Measurements from ENCODE around the gene QRICH2. TPM values are rescaled to one million over a fixed set of nuclear protein-coding genes. Genes with fewer than 3 reads are reported as not detected.
A peak's percentile ranks its signal among the peaks of the same experiment; 100 is the strongest.
"Not testable (repeated sequence)": the region's sequence is repeated elsewhere in the genome, so short reads cannot be mapped to it uniquely, and the experiment has no call there.

The QRICH2 gene
- total RNA-seq, 2 experiments from 2014 or later, result 1.8 to 2.1 TPM

- Histone ChIP-seq H3K9me3 (ENCODE audit: control insufficient read depth in 1 of 2, insufficient read depth in 1 of 2, low read length in 2 of 2) (no peaks in the 10 kb centered on the region), H3K4me1 (ENCODE audit: insufficient read depth, low read length) (peaks cover 21% of the 10 kb centered on the region), H3K27me3 (ENCODE audit: control insufficient read depth in 1 of 2, insufficient read depth in 2 of 2, low read length in 2 of 2) (no peaks in the 10 kb centered on the region), H3K36me3 (ENCODE audit: insufficient read depth, low read length) (no peaks in the 10 kb centered on the region), H3K4me3 (ENCODE audit: low read length) (peak overlapping the region; percentile 83), H3K27ac (ENCODE audit: low read depth in 1 of 2, low read length in 2 of 2) (peak overlapping the region in 1 of 2 donors; percentile 29)
- intact Hi-C loops (cut with DNase I, micrococcal nuclease), result loop anchor here (1.0 to 5.0 kb wide), 5 partner anchors 32 to 281 kb away; partner anchors contain the start of genes EXOC7 (in 1 of the 2), SPHK1 (in 1 of the 2), SRP68 (in 1 of the 2) and UBE2O (in 1 of the 2)
- ChIA-PET POLR2A (interaction anchor here (0.7 to 3.0 kb wide), 13 partner anchors 8 to 1020 kb away, joined by 3 to 37 read pairs (median 4); partner anchors contain the start of genes EXOC7, SPHK1 and UBE2O), CTCF (interaction anchor here (1.2 to 2.7 kb wide), 4 partner anchors 32 to 205 kb away, joined by 3 to 12 read pairs (median 7); partner anchors contain the start of gene SPHK1)
- DNase-seq (peak in 4 of 14 experiments; percentile 2 to 36 (median 6)), ATAC-seq (ENCODE audit: poor library complexity) (no peak)
- H3K27me3 Mint-ChIP-seq, result no peaks in the 10 kb centered on the region
- H3K4me1 Mint-ChIP-seq (ENCODE audit: low read depth), result peaks cover 21% of the 10 kb centered on the region
- no peaks in the 10 kb centered on the region for H3K9me3 Mint-ChIP-seq
- peaks cover 11% of the 10 kb centered on the region for H3K36me3 Mint-ChIP-seq (ENCODE audit: low read depth)
- TF ChIP-seq CTCF (IDR thresholded peaks at IDR 0.05), result no peak
- H3K4me3 Mint-ChIP-seq, result peak overlapping the region; percentile 98
- H3K27ac Mint-ChIP-seq, result peak overlapping the region; percentile 80
These were observed 45.0 kb upstream of the QRICH2 start for GRCh38 chr17:76353004-76353598.

- ATAC-seq (ENCODE audit: poor library complexity), result no peak
- intact Hi-C loops (cut with DNase I, micrococcal nuclease), result loop anchor here (2.0 to 5.0 kb wide), 4 partner anchors 33 to 249 kb away; partner anchors contain the start of genes EXOC7 (in 1 of the 2), SPHK1 (in 1 of the 2) and UBE2O (in 1 of the 2)
- peak overlapping the region; percentile 93 for H3K4me3 Mint-ChIP-seq
- H3K4me3 ChIP-seq (ENCODE audit: low read length), result no peak overlapping the region
- H3K36me3 Mint-ChIP-seq (ENCODE audit: low read depth), result peaks cover 22% of the 10 kb centered on the region
- no peak overlapping the region for H3K27ac ChIP-seq (ENCODE audit: low read depth in 1 of 2, low read length in 2 of 2)
- H3K4me1 Mint-ChIP-seq (ENCODE audit: low read depth), result peaks cover 21% of the 10 kb centered on the region
- H3K27ac Mint-ChIP-seq, result no peak overlapping the region
- DNase-seq, result no peak
- no peaks in the 10 kb centered on the region for H3K9me3 Mint-ChIP-seq
- ChIA-PET CTCF (interaction anchor here (1.2 kb wide), 1 partner anchor 46 kb away, joined by 3 read pairs; no protein-coding TSS in a partner anchor), POLR2A (interaction anchor here (3.0 kb wide), 1 partner anchor 33 kb away, joined by 37 read pairs; the partner anchor contains the start of gene SPHK1)
- peaks cover 21% of the 10 kb centered on the region for H3K4me1 ChIP-seq (ENCODE audit: insufficient read depth, low read length)
- no peaks in the 10 kb centered on the region for H3K27me3 ChIP-seq (ENCODE audit: control insufficient read depth in 1 of 2, insufficient read depth in 2 of 2, low read length in 2 of 2)
- no peaks in the 10 kb centered on the region for H3K9me3 ChIP-seq (ENCODE audit: control insufficient read depth in 1 of 2, insufficient read depth in 1 of 2, low read length in 2 of 2)
- no peak for TF ChIP-seq CTCF (IDR thresholded peaks at IDR 0.05)
- no peaks in the 10 kb centered on the region for H3K27me3 Mint-ChIP-seq
- H3K36me3 ChIP-seq (ENCODE audit: insufficient read depth, low read length), result peaks cover 10% of the 10 kb centered on the region
These were observed 43.5 kb upstream of the QRICH2 start for GRCh38 chr17:76351526-76352071.

- CTCF ChIA-PET, result interaction anchor here (1.1 kb wide), 1 partner anchor 35 kb away, joined by 3 read pairs; no protein-coding TSS in a partner anchor
- POLR2A ChIA-PET, result no interaction called here
- Histone ChIP-seq H3K36me3 (ENCODE audit: insufficient read depth, low read length) (peaks cover 20% of the 10 kb centered on the region), H3K4me3 (ENCODE audit: low read length) (no peak overlapping the region), H3K27ac (ENCODE audit: low read depth in 1 of 2, low read length in 2 of 2) (no peak overlapping the region), H3K27me3 (ENCODE audit: control insufficient read depth in 1 of 2, insufficient read depth in 2 of 2, low read length in 2 of 2) (no peaks in the 10 kb centered on the region), H3K4me1 (ENCODE audit: insufficient read depth, low read length) (peaks cover 21% of the 10 kb centered on the region), H3K9me3 (ENCODE audit: control insufficient read depth in 1 of 2, insufficient read depth in 1 of 2, low read length in 2 of 2) (no peaks in the 10 kb centered on the region)
- peaks cover 33% of the 10 kb centered on the region for H3K36me3 Mint-ChIP-seq (ENCODE audit: low read depth)
- no peak overlapping the region for H3K27ac Mint-ChIP-seq
- H3K4me3 Mint-ChIP-seq, result no peak overlapping the region
- H3K9me3 Mint-ChIP-seq, result no peaks in the 10 kb centered on the region
- TF ChIP-seq CTCF (IDR thresholded peaks at IDR 0.05), result no peak
- DNase-seq (no peak), ATAC-seq (ENCODE audit: poor library complexity) (no peak)
- intact Hi-C loops (cut with DNase I, micrococcal nuclease), result loop anchor here (5.0 kb wide), 3 partner anchors 37 to 248 kb away; partner anchors contain the start of genes EXOC7 (in 1 of the 2) and UBE2O (in 1 of the 2)
- peaks cover 21% of the 10 kb centered on the region for H3K4me1 Mint-ChIP-seq (ENCODE audit: low read depth)
- no peaks in the 10 kb centered on the region for H3K27me3 Mint-ChIP-seq
These were observed 42.4 kb upstream of the QRICH2 start for GRCh38 chr17:76350463-76350862.

GRCh38 chr17:76346936-76347335, 38.9 kb upstream of the QRICH2 start:
- Mint-ChIP-seq H3K36me3 (ENCODE audit: low read depth) (peaks cover 41% of the 10 kb centered on the region), H3K4me3 (peak overlapping the region; percentile 11)
- H3K27me3 Mint-ChIP-seq; DNase-seq; H3K4me3 ChIP-seq (ENCODE audit: low read length); H3K27ac Mint-ChIP-seq; H3K4me1 Mint-ChIP-seq (ENCODE audit: low read depth); intact Hi-C loops (cut with DNase I, micrococcal nuclease); H3K9me3 Mint-ChIP-seq; H3K27ac ChIP-seq (ENCODE audit: low read depth in 1 of 2, low read length in 2 of 2); H3K27me3 ChIP-seq (ENCODE audit: control insufficient read depth in 1 of 2, insufficient read depth in 2 of 2, low read length in 2 of 2); ATAC-seq (ENCODE audit: poor library complexity); POLR2A ChIA-PET; H3K9me3 ChIP-seq (ENCODE audit: control insufficient read depth in 1 of 2, insufficient read depth in 1 of 2, low read length in 2 of 2); CTCF ChIA-PET; H3K4me1 ChIP-seq (ENCODE audit: insufficient read depth, low read length): not testable (repeated sequence)
- peaks cover 32% of the 10 kb centered on the region for H3K36me3 ChIP-seq (ENCODE audit: insufficient read depth, low read length)
